GM12878 (cell line): ENCODE results near the gene ANAPC16. TPM values are rescaled to one million over a fixed set of nuclear protein-coding genes. Genes with fewer than 3 reads are reported as not detected.

Experiments used
- ATAC-seq: fragments of 200-7000 bp; cut with Tn5 transposase; 3 replicates; pipeline ENCODE4 v1.9.1; 2020; ENCODE audit warnings: mild to moderate bottlenecking, moderate library complexity
- BruUV-seq: library from RNA; stranded (reverse); fragments of 400-500 nt; replicated peaks from 2 replicates; lab custom pipeline; 2021; lab: Mats Ljungman, UMichigan
- CTCF ChIA-PET: fragments of 300-600 bp; sonication (Branson Sonifier 250); formaldehyde crosslinking; extraction: SDS; loops from one replicate; lab custom pipeline; 2021; ENCODE audit warnings: inconsistent platforms; lab: Yijun Ruan, JAX
- POLR2A ChIA-PET: fragments of 350-600 bp; formaldehyde crosslinking; extraction: SDS; loops from one replicate; lab custom pipeline; 2021; ENCODE audit warnings: inconsistent platforms; lab: Charles Lee
- RAD21 ChIA-PET: fragments of 300-600 bp; sonication (Branson Sonifier 250); formaldehyde crosslinking; loops from one replicate; lab custom pipeline; 2023; ENCODE audit warnings: antibody characterized with exemption; ENCODE audit not compliant: unreplicated experiment; lab: Charles Lee
- SMC1A ChIA-PET: fragments of 300-600 bp; sonication (Branson Sonifier 250); formaldehyde crosslinking; loops from one replicate; lab custom pipeline; 2023; ENCODE audit not compliant: unreplicated experiment, uncharacterized antibody; lab: Charles Lee
- DNase-seq: peaks from one replicate; pipeline ENCODE4 v3.0.0-alpha.2; 2011; ENCODE audit warnings: low read depth, low spot score
- FAIRE-seq: peaks from 3 replicates; lab custom pipeline; 2011; peaks lifted over from hg19 to GRCh38; lab: Jason Lieb, UNC
- H2AFZ ChIP-seq: 2 replicates; pipeline ENCODE4 v1.6.0; 2011; ENCODE audit warnings: low read depth, low read length, control low read depth; ENCODE audit not compliant: control insufficient read depth
- H3K27ac ChIP-seq: 2 replicates; pipeline ENCODE4 v1.5.1; 2011; ENCODE audit warnings: control low read depth; ENCODE audit not compliant: control insufficient read depth, insufficient read depth
- H3K27me3 ChIP-seq, 2 experiments: replicated peaks in 1 of 2; 2 replicates each; pipeline versions ENCODE4 v1.6.0 to v1.6.1; 2011; ENCODE audit warnings: low read length in 1 of 2; ENCODE audit not compliant: control insufficient read depth in 2 of 2, insufficient read depth in 2 of 2
- H3K36me3 ChIP-seq, 2 experiments: 2 replicates each; pipeline ENCODE4 v1.5.1; 2011; ENCODE audit warnings: low read length in 1 of 2; ENCODE audit not compliant: control insufficient read depth in 2 of 2, insufficient read depth in 2 of 2
- H3K4me1 ChIP-seq: 2 replicates; pipeline ENCODE4 v1.6.1; 2011; ENCODE audit warnings: mild to moderate bottlenecking, low read length, moderate library complexity, mixed read lengths; ENCODE audit not compliant: control insufficient read depth, insufficient read depth
- H3K4me2 ChIP-seq: 2 replicates; pipeline ENCODE4 v1.6.0; 2011; ENCODE audit warnings: control low read depth; ENCODE audit not compliant: control insufficient read depth, insufficient read depth
- H3K4me3 ChIP-seq: fragments of 200-600 bp; sonication (generic); 2 replicates; pipeline ENCODE4 v1.5.1; 2016
- H3K79me2 ChIP-seq: 2 replicates; pipeline ENCODE4 v1.6.0; 2011; ENCODE audit warnings: low read length; ENCODE audit not compliant: control insufficient read depth, insufficient read depth
- H3K9ac ChIP-seq: 2 replicates; pipeline ENCODE4 v1.8.0; 2011; ENCODE audit warnings: low read length, control low read depth, mixed read lengths; ENCODE audit not compliant: control insufficient read depth, insufficient read depth
- H3K9me3 ChIP-seq: replicated peaks from 3 replicates; pipeline ENCODE4 v1.5.1; 2011; ENCODE audit warnings: mild to moderate bottlenecking, low read length; ENCODE audit not compliant: control insufficient read depth, insufficient read depth
- H4K20me1 ChIP-seq: 2 replicates; pipeline ENCODE4 v1.6.0; 2011; ENCODE audit not compliant: control insufficient read depth, insufficient read depth
- BACH1 ChIP-seq: fragments of 450-650 bp; IDR thresholded peaks from 2 replicates; pipeline ENCODE4 v1.6.1; 2017; ENCODE audit warnings: mild to moderate bottlenecking, borderline replicate concordance
- HCFC1 ChIP-seq: fragments of 150-350 bp; IDR thresholded peaks from 2 replicates; pipeline ENCODE4 v1.6.1; 2014; ENCODE audit warnings: low read length
- IKZF1 ChIP-seq: fragments of 450-650 bp; conservative IDR thresholded peaks from 2 replicates; pipeline ENCODE4 v1.6.1; 2017; ENCODE audit warnings: antibody characterized with exemption, mild to moderate bottlenecking
- JUND ChIP-seq: IDR thresholded peaks from 2 replicates; pipeline ENCODE4 v1.6.1; 2012; ENCODE audit warnings: low read depth, mild to moderate bottlenecking, low read length, improper control_type of control experiment, moderate library complexity
- MTA3 ChIP-seq: IDR thresholded peaks from 2 replicates; pipeline ENCODE4 v1.6.1; 2012; ENCODE audit warnings: low read length, inconsistent platforms, borderline replicate concordance
- MYB ChIP-seq: fragments of 150-350 bp; IDR thresholded peaks from 2 replicates; pipeline ENCODE4 v1.6.1; 2014; ENCODE audit warnings: mild to moderate bottlenecking, low read depth, low read length, borderline replicate concordance
- NRF1 ChIP-seq: conservative IDR thresholded peaks from 2 replicates; pipeline ENCODE4 v1.6.1; 2011; ENCODE audit warnings: mild to moderate bottlenecking, low read depth, low read length, improper control_type of control experiment
- PAX5 ChIP-seq: IDR thresholded peaks from 2 replicates; pipeline ENCODE4 v1.6.1; 2011; ENCODE audit warnings: low read depth, low read length, borderline replicate concordance
- POU2F2 ChIP-seq: IDR thresholded peaks from 3 replicates; pipeline ENCODE4 v1.6.1; 2011; ENCODE audit warnings: low read depth, mild to moderate bottlenecking, low read length, borderline replicate concordance
- RAD21 ChIP-seq: IDR thresholded peaks from 2 replicates; pipeline ENCODE4 v1.6.1; 2011; ENCODE audit warnings: mild to moderate bottlenecking, low read depth, low read length, moderate library complexity; ENCODE audit not compliant: insufficient read depth
- ZBED1 ChIP-seq: IDR thresholded peaks from 2 replicates; pipeline ENCODE4 v1.6.1; 2016; ENCODE audit warnings: borderline replicate concordance
- ZNF274 ChIP-seq: IDR thresholded peaks from one replicate; pipeline ENCODE4 v1.8.0; 2011; ENCODE audit not compliant: insufficient read length, insufficient read depth
- WGBS: methylation state at CpG from one replicate; pipeline ENCODE4 v1.1.6; 2016; ENCODE audit warnings: low lambda C conversion rate; ENCODE audit not compliant: insufficient replicate concordance, insufficient coverage; ENCODE audit errors: missing lambda C conversion rate; 5-methylcytosine and 5-hydroxymethylcytosine counted together
- in situ Hi-C: fragments of 300-500 bp; cut with MboI; formaldehyde crosslinking; loops from 9 replicates; pipeline ENCODE4 v1.14.3; 2018; ENCODE audit warnings: mixed read lengths
- intact Hi-C: fragments of 100-400 bp; cut with micrococcal nuclease; formaldehyde crosslinking; loops from one replicate; pipeline ENCODE4 v1.14.2; 2022; ENCODE audit not compliant: unreplicated experiment
- polyA plus RNA-seq, 11 experiments: library from polyadenylated mRNA; depleted of rRNA in 4 of 11; unstranded in 6 of 11; stranded (reverse) in 5 of 11; fragments of >200 nt; fragmentation: Nextera tagmentation in 4 of 11; fragmentation: Illumina TruSeq in 1 of 11; extraction: Ambion mirVana in 4 of 11; extraction: Trizol in 1 of 11; gene quantifications; 1 replicate in 1 of 11; 2 replicates in 10 of 11; pipeline versions ENCODE4 v1.2.1 to v1.2.3, GENCODE V29; 2011 to 2016; ENCODE audit warnings: inconsistent platforms in 2 of 11, missing spikeins in 2 of 11, low read depth in 1 of 11
- total RNA-seq, 4 experiments: library from RNA; depleted of rRNA in 3 of 4; stranded (reverse); fragments of >200 nt in 3 of 4; fragmentation: Illumina TruSeq in 1 of 4; extraction: Trizol in 1 of 4; gene quantifications; 2 replicates each; pipeline versions ENCODE4 v1.2.1 to v1.2.3, GENCODE V29; 2013 to 2021
- TF ChIP-seq, protein P1 (sequence below): fragments of 450-650 bp; IDR thresholded peaks from 2 replicates; pipeline ENCODE4 v1.6.1; 2017; ENCODE audit warnings: antibody characterized with exemption, mild to moderate bottlenecking, moderate library complexity
- TF ChIP-seq, protein P2 (sequence below): fragments of 150-350 bp; IDR thresholded peaks from 2 replicates; pipeline ENCODE4 v1.6.1; 2016; ENCODE audit warnings: low read depth, low read length
- TF ChIP-seq, protein P3 (sequence below): fragments of 450-650 bp; formaldehyde crosslinking; IDR thresholded peaks from 2 replicates; pipeline ENCODE4 v1.5.0; 2022; ENCODE audit warnings: mild to moderate bottlenecking, missing genetic modification characterization

The ANAPC16 gene
- total and polyA plus RNA-seq, 10 of the 15 experiments (the other 5 are each of a cell fraction or from before 2014, with no cell fraction given) = 66.9 to 208 (median 134) TPM

DNA sequence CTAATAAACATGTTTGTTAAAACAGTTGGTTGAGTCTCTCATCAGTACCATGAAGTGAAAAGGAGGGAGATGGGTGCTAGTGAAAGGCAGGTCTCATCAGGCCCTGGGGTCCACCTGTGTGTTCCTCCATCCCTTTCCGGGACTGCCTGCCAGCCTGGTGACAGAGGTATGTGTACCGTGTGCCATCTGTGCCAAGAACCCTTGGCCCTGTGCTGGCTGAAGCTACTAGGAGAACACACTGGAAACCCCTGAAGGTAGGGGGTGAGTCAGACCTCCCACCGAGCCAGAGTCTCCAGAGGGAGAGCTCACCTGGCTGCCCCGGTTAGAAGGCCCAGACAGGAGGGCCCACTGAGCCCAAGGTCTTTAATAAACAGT, 60.2 kb downstream of the ANAPC16 start:
- peak overlapping the region; percentile 93 for H3K9ac ChIP-seq
- BruUV-seq = no TSS peak
- POLR2A ChIA-PET = interaction anchor here (1.2 to 13.9 kb wide), 13 partner anchors 8 to 60 kb away, joined by 5 to 267 read pairs (median 33); partner anchors contain the start of genes ANAPC16 and ASCC1
- ATAC-seq = no peak
- H3K79me2 ChIP-seq = peaks cover 39% of the 10 kb centered on the region
- H4K20me1 ChIP-seq = peaks cover 12% of the 10 kb centered on the region
- intact Hi-C loops (no loop called here), in situ Hi-C loops (no loop called here)
- SMC1A ChIA-PET = interaction anchor here (1.0 to 12.9 kb wide), 16 partner anchors 8 to 150 kb away, joined by 3 to 275 read pairs (median 12); partner anchors contain the start of genes ANAPC16 and ASCC1
- peaks cover 2 to 8% of the 10 kb centered on the region in 2 experiments for H3K36me3 ChIP-seq
- peak overlapping the region; percentile 92 for H3K4me3 ChIP-seq
- RAD21 ChIA-PET = interaction anchor here (1.2 to 7.8 kb wide), 13 partner anchors 17 to 150 kb away, joined by 3 to 200 read pairs (median 10); no protein-coding TSS in a partner anchor
- FAIRE-seq = no peak
- H2AFZ ChIP-seq = no peak overlapping the region
- no peaks in the 10 kb centered on the region for H3K9me3 ChIP-seq
- 14% methylated on average over 4 of the region's 4 CpGs for WGBS
- DNase-seq = no peak
- H3K4me2 ChIP-seq = peak overlapping the region; percentile 62
- no peaks in the 10 kb centered on the region for H3K27me3 ChIP-seq
- peaks cover 12% of the 10 kb centered on the region for H3K4me1 ChIP-seq
- CTCF ChIA-PET = interaction anchor here (0.6 to 11.3 kb wide), 16 partner anchors 8 to 227 kb away, joined by 3 to 275 read pairs (median 10); no protein-coding TSS in a partner anchor
- H3K27ac ChIP-seq = peak overlapping the region; percentile 67
- TF ChIP-seq MTA3 = peak; percentile 54
- TF ChIP-seq BACH1 = peak; percentile 27; the same call in 1 of the 2 replicates
- TF ChIP-seq MYB = no peak
- no peak for TF ChIP-seq HCFC1
- TF ChIP-seq NRF1 = no peak
- TF ChIP-seq, protein P1, sequence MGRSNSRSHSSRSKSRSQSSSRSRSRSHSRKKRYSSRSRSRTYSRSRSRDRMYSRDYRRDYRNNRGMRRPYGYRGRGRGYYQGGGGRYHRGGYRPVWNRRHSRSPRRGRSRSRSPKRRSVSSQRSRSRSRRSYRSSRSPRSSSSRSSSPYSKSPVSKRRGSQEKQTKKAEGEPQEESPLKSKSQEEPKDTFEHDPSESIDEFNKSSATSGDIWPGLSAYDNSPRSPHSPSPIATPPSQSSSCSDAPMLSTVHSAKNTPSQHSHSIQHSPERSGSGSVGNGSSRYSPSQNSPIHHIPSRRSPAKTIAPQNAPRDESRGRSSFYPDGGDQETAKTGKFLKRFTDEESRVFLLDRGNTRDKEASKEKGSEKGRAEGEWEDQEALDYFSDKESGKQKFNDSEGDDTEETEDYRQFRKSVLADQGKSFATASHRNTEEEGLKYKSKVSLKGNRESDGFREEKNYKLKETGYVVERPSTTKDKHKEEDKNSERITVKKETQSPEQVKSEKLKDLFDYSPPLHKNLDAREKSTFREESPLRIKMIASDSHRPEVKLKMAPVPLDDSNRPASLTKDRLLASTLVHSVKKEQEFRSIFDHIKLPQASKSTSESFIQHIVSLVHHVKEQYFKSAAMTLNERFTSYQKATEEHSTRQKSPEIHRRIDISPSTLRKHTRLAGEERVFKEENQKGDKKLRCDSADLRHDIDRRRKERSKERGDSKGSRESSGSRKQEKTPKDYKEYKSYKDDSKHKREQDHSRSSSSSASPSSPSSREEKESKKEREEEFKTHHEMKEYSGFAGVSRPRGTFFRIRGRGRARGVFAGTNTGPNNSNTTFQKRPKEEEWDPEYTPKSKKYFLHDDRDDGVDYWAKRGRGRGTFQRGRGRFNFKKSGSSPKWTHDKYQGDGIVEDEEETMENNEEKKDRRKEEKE = no peak
- peak; percentile 37; the same call in 1 of the 2 replicates for TF ChIP-seq PAX5
- TF ChIP-seq JUND = no peak
- 0 out of 3 replicates have a peak, but pooled peaks have one; percentile 3 for TF ChIP-seq POU2F2
- TF ChIP-seq, protein P2, sequence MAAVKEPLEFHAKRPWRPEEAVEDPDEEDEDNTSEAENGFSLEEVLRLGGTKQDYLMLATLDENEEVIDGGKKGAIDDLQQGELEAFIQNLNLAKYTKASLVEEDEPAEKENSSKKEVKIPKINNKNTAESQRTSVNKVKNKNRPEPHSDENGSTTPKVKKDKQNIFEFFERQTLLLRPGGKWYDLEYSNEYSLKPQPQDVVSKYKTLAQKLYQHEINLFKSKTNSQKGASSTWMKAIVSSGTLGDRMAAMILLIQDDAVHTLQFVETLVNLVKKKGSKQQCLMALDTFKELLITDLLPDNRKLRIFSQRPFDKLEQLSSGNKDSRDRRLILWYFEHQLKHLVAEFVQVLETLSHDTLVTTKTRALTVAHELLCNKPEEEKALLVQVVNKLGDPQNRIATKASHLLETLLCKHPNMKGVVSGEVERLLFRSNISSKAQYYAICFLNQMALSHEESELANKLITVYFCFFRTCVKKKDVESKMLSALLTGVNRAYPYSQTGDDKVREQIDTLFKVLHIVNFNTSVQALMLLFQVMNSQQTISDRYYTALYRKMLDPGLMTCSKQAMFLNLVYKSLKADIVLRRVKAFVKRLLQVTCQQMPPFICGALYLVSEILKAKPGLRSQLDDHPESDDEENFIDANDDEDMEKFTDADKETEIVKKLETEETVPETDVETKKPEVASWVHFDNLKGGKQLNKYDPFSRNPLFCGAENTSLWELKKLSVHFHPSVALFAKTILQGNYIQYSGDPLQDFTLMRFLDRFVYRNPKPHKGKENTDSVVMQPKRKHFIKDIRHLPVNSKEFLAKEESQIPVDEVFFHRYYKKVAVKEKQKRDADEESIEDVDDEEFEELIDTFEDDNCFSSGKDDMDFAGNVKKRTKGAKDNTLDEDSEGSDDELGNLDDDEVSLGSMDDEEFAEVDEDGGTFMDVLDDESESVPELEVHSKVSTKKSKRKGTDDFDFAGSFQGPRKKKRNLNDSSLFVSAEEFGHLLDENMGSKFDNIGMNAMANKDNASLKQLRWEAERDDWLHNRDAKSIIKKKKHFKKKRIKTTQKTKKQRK = no peak
- TF ChIP-seq, protein P3, sequence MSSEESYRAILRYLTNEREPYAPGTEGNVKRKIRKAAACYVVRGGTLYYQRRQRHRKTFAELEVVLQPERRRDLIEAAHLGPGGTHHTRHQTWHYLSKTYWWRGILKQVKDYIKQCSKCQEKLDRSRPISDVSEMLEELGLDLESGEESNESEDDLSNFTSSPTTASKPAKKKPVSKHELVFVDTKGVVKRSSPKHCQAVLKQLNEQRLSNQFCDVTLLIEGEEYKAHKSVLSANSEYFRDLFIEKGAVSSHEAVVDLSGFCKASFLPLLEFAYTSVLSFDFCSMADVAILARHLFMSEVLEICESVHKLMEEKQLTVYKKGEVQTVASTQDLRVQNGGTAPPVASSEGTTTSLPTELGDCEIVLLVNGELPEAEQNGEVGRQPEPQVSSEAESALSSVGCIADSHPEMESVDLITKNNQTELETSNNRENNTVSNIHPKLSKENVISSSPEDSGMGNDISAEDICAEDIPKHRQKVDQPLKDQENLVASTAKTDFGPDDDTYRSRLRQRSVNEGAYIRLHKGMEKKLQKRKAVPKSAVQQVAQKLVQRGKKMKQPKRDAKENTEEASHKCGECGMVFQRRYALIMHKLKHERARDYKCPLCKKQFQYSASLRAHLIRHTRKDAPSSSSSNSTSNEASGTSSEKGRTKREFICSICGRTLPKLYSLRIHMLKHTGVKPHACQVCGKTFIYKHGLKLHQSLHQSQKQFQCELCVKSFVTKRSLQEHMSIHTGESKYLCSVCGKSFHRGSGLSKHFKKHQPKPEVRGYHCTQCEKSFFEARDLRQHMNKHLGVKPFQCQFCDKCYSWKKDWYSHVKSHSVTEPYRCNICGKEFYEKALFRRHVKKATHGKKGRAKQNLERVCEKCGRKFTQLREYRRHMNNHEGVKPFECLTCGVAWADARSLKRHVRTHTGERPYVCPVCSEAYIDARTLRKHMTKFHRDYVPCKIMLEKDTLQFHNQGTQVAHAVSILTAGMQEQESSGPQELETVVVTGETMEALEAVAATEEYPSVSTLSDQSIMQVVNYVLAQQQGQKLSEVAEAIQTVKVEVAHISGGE (CRISPR knock-in tag) = no peak
- no peak for TF ChIP-seq ZBED1
- TF ChIP-seq IKZF1 = no peak
- TF ChIP-seq RAD21 = no peak
- TF ChIP-seq ZNF274 = no peak
